MG63 (cell line): ENCODE results near the gene SLC39A8. TPM values are rescaled to one million over a fixed set of nuclear protein-coding genes. Genes with fewer than 3 reads are reported as not detected.

ENCODE experiments used
- DNase-seq: peaks from one replicate; pipeline ENCODE4 v3.0.0-alpha.2; 2020
- H3K27me3 ChIP-seq: fragments of 250-450 bp; sonication (Bioruptor Pico); 2 replicates; pipeline ENCODE4 v1.5.1; 2020; ENCODE audit warnings: mild to moderate bottlenecking, moderate library complexity
- H3K36me3 ChIP-seq: fragments of 250-450 bp; sonication (Bioruptor Pico); 2 replicates; pipeline ENCODE4 v1.5.1; 2020; ENCODE audit warnings: mild to moderate bottlenecking, moderate library complexity
- H3K4me3 ChIP-seq: fragments of 250-450 bp; sonication (Bioruptor Pico); 2 replicates; pipeline ENCODE4 v1.5.1; 2020; ENCODE audit warnings: mild to moderate bottlenecking, moderate library complexity
- H3K9me3 ChIP-seq: fragments of 250-450 bp; sonication (Bioruptor Pico); 2 replicates; pipeline ENCODE4 v1.5.1; 2020; ENCODE audit warnings: mild to moderate bottlenecking, moderate library complexity
- total RNA-seq: library from RNA; depleted of rRNA; stranded (reverse); fragments of >200 nt; shearing (Covaris generic); gene quantifications from 2 replicates; pipeline ENCODE4 v1.2.3, GENCODE V29; 2014; ENCODE audit warnings: low replicate concordance; rRNA removed

The SLC39A8 gene
- total RNA-seq, 1 experiment from 2014 or later: 5.5 TPM

GRCh38 chr4:102222838-102223409 lies 122.4 kb downstream of the SLC39A8 start:
- no peaks in the 10 kb centered on the region for H3K9me3 ChIP-seq

GRCh38 chr4:102219129-102219528 lies 126.2 kb downstream of the SLC39A8 start:
- DNase-seq: no peak
- Histone ChIP-seq H3K27me3 (no peaks in the 10 kb centered on the region), H3K36me3 (no peaks in the 10 kb centered on the region), H3K4me3 (no peak overlapping the region), H3K9me3 (no peaks in the 10 kb centered on the region)

More at GRCh38 chr4:102222838-102223409, 122.4 kb downstream of the SLC39A8 start:
- no peak for DNase-seq
- no peaks in the 10 kb centered on the region for H3K27me3 ChIP-seq
- H3K36me3 ChIP-seq: no peaks in the 10 kb centered on the region
- H3K4me3 ChIP-seq: no peak overlapping the region

GRCh38 chr4:102218656-102219055 lies 126.6 kb downstream of the SLC39A8 start:
- Histone ChIP-seq H3K27me3 (no peaks in the 10 kb centered on the region), H3K9me3 (no peaks in the 10 kb centered on the region), H3K4me3 (no peak overlapping the region), H3K36me3 (no peaks in the 10 kb centered on the region)
- no peak for DNase-seq

GRCh38 chr4:102217775-102218355 lies 127.4 kb downstream of the SLC39A8 start:
- Histone ChIP-seq H3K4me3 (no peak overlapping the region), H3K9me3 (no peaks in the 10 kb centered on the region), H3K36me3 (no peaks in the 10 kb centered on the region), H3K27me3 (no peaks in the 10 kb centered on the region)
- DNase-seq: no peak

GRCh38 chr4:102217345-102217744 lies 127.9 kb downstream of the SLC39A8 start:
- no peaks in the 10 kb centered on the region for H3K9me3 ChIP-seq
- no peaks in the 10 kb centered on the region for H3K36me3 ChIP-seq
- H3K27me3 ChIP-seq: no peaks in the 10 kb centered on the region
- no peak for DNase-seq
- no peak overlapping the region for H3K4me3 ChIP-seq

- H3K27me3 ChIP-seq: no peaks in the 10 kb centered on the region
- no peaks in the 10 kb centered on the region for H3K9me3 ChIP-seq
- DNase-seq: no peak
- H3K4me3 ChIP-seq: no peak overlapping the region
- H3K36me3 ChIP-seq: no peaks in the 10 kb centered on the region
Measured at GRCh38 chr4:102216666-102217065, 128.6 kb downstream of the SLC39A8 start.

GRCh38 chr4:102213031-102213430 lies 132.3 kb downstream of the SLC39A8 start:
- H3K9me3 ChIP-seq: no peaks in the 10 kb centered on the region
- H3K36me3 ChIP-seq: no peaks in the 10 kb centered on the region

More at GRCh38 chr4:102213031-102213430, 132.3 kb downstream of the SLC39A8 start:
- no peak for DNase-seq
- Histone ChIP-seq H3K4me3 (no peak overlapping the region), H3K27me3 (no peaks in the 10 kb centered on the region)

Other genes with a start within 250 kb of the SLC39A8 start
- gene NFKB1, start 155.9 kb upstream of the SLC39A8 start, total RNA-seq: 24.7 and 25.7 TPM in 2 replicates